Ramos (cell line): ENCODE measurements around the gene DHPS.
"Not testable (repeated sequence)": the region's sequence is repeated elsewhere in the genome, so short reads cannot be mapped to it uniquely, and the experiment has no call there.

Experiments used
- in situ Hi-C: fragments of 300-500 bp; cut with MboI; formaldehyde crosslinking; loops from one replicate; pipeline ENCODE4 v1.14.3; 2022; ENCODE audit warnings: low sequenced_read_pairs; ENCODE audit not compliant: unreplicated experiment

Gene DHPS

DNA sequence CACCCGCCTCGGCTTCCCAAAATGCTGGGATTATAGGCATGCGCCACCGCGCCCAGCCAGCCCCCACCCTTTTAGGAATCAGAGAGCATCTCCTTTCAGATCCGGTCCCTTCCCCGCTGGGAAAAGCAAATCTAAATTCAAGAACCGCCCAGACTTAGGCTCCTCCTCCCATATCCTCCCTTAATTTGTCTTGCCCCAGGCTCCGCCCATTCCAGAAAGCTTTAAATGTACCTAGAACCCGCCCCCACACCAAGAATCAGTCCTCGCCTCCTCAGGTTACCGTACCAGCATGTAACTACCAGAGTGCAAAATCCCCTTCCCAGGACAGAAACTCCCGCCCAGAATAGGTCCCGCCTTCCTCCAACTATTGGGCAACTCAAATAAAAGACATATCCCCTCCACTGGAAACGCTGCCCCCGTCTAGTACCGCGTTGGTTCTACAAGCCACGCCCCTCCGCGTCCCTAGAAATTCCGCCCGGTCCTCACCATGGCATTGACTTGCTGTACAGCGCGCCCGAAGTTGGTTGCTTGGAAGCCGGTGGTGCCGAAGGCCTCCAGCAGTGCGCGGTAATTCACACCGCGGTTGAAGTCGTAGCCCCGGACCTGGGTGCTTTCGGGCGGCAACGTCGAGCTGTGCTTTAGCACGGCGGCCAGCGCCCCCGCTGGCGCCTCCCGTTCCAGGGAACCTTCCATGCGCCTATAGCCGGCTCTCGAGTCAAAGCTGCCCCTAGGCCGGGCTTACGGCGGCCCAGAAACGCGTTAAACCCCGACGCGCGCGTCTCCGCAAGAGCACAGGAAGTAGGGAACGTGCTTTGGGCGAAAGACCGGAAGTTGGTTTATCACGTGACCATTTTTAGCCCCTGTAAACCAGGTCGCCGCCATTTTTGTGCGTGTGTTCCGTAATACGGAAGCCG, at the start of gene DHPS:
Gene DHPS (minus strand): TSS at position 807 of the 914 bp plus-strand sequence. CDS start 114 bp downstream, at position 693.
- in situ Hi-C loops, result no loop called here

DNA sequence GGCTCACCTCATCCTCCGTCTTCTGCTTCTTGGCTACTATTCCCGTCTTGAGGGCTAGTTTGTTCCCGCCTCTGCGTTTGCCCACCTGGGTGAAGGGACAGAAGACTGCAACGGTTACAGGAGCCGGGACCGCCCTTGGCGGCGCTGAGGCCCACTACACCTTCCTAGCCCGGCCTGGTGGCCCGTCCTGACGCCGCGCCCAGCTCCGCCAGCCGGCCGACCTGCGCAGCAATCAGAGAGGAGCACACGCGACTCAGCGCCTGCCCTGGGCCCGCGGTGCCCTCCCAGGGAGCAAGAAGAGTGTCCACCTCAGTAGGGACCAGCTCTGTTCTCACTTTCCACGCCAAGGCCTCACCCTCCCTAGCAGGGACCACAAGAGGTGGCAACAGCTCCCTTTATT, 49.7 kb upstream of the DHPS start:
- in situ Hi-C loops, result no loop called here

DNA sequence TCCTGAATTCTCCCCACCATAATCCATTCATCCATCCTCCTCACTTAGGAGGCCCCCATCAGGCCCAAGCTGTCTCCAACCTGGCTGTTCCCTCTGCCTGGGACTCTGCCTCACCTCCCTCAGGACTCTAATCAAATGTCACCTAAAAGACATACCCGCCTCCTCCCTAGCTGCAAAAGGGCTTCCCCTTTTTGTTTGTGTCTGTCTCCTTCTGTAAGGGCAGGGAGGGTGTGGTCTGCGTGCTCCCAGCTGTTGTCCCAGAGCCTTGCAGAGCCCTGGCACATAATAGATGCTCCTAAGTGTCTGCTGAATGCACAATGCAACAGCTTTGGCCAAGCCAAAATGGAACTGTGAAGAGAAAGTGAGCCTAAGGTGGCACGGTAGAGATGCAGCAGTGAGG, 48.4 kb upstream of the DHPS start:
- in situ Hi-C loops, result no loop called here

DNA sequence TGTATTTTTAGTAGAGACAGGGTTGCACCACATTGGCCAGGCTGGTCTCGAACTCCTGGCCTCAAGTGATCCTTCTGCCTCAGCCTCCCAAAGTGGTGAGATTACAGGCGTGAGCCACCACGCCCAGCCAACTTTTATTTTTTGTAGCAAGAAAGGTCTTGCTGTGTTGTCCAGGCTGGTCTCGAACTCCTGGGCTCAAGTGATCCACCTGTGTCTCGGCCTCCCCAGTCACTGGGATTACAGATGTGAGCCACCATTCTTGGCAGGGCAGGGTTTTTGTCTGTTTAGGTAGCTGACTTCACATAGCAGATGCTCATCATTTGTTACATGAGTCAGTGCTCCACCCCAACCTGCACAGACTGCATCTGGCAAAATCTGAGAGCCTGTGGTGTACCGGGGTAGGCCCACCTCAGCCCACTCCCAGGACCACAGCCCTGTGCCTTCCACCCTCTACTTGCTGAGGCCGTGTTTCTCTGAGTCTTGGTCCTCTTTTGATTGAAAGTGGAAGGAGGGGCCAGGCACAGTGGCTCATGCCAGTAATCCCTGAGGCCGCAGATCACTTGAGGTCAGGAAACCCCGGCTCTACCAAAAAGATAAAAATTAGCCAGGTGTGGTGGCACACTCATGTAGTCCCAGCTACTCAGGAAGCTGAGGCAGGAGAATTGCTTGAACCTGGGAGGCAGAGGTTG, 46.2 kb upstream of the DHPS start:
- in situ Hi-C loops, result no loop called here

DNA sequence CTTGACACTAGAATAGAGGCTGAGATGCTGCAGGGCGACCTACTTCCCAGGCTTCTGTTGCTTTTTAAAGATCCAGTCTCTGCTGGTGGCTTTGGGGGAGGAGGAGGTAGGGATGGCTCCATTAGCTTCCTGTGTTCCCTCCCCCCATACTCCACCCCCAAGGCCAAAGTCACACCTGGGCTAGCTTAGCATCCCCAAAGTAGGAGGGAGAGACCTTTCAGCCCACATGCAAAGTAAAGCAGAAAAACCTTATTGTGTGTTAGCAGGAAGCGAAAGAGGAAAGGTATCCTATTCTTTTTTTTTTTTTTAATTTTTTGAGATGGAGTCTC, 45.3 kb upstream of the DHPS start:
- in situ Hi-C loops, result no loop called here

DNA sequence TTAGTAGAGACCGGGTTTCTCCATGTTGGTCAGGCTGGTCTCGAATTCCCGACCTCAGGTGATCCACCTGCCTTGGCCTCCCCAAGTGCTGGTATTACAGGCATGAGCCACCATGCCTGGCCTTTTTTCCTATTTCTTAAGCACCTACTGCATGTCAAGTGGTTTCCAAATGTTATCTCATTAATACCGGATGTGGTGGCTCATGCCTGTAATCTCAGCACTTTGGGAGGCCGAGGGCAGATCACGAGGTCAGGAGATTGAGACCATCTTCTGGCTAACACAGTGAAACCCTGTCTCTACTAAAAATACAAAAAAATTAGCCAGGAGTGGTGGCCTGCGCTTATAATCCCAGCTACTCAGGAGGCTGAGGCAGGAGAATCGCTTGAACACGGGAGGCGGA, 43.9 kb upstream of the DHPS start:
- in situ Hi-C loops, result not testable (repeated sequence)

DNA sequence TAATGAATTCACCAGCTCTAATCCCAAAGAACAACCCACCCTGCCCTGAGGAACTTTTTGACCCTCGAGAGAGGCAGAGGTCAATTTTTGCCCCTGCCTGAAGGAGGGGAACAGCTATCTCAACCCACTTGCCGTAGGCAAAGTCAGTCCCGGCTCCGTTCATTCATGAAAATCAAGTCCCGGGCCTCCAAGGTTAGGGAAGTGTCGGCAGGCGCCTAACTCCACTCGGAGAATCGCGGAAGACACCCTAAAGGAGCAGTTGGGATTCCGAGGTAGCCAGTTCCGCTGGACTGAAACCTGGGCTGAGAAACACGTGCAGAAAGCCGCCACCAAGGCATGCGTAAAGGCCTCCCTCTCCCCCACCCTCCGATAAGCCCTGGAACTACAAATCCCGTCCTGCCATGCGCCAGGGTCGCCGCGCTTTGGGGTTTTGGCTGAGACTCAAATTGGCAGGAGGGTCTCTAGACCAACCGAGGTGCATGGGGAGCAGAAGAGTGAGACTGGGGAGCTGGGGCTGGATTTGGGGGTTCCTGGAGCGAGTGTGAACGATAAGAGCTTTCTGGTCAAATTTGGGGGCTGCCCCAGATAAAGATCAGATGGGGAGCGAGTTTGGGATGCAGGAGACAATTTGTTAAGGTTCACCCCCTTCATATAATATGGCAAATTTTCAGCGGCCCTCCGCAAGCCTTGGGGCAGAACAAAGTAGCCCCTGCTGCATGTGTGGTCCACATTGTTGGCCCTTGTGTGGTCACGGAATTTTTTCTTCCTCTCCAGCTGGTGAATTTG, 42.2 kb upstream of the DHPS start, which contains the start of gene TNPO2:
Gene TNPO2 (minus strand): TSS at position 292 of the 786 bp plus-strand sequence. CDS start 2,955 bp downstream, outside the sequence.
- in situ Hi-C loops, result no loop called here

DNA sequence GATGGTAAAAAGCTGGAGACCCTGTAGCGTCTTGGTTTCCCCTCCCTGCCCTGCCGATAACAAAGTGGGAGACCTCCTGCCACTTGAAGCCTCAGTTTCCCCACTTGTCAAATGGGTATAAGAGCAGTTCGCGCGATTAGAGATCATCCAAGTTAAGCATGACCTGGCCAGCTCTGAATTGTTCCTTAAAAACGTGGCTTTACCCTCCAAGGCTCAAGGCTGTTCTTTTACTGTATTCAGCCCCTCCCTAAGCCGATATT, 41.6 kb upstream of the DHPS start:
- in situ Hi-C loops, result no loop called here

DNA sequence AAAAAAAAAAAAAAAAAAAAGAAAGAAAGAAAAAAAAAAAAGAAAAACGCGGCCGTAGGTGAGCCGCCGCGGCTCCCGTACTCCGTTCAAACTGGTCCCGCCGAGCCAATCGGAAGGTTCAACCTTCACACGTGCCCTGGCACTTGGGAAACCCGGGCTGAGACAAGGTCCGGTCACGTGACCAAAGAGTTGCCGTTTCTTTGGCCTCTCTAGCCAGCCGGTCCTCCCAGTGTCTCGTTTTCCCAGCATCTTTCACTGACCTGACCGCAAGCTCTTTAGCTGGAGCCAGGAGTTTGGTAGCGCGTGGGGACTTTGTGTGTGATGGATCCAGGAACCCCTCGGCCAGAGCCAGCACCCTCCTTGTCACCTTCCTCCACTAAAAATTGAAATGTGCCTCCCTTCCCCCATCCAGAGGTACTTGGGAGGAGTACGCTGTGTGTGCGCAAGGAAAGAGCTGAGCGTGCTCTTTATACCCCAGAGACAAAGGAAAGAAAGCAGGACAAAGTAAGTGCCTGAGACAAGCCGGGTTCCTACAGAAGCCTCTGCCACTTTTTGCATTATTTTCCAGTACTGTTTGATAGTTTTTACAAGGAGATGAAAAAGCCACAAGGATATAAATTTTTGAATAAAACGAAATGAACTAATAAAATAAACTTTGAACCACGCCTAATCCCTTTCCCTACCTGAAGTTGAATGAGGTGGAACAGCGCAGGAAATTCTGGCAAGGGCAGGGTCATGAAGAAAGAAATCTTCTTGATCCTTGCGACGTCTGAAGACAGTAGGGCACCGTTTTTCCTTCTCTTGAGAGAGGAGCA, 41.1 kb upstream of the DHPS start:
- in situ Hi-C loops, result no loop called here

DNA sequence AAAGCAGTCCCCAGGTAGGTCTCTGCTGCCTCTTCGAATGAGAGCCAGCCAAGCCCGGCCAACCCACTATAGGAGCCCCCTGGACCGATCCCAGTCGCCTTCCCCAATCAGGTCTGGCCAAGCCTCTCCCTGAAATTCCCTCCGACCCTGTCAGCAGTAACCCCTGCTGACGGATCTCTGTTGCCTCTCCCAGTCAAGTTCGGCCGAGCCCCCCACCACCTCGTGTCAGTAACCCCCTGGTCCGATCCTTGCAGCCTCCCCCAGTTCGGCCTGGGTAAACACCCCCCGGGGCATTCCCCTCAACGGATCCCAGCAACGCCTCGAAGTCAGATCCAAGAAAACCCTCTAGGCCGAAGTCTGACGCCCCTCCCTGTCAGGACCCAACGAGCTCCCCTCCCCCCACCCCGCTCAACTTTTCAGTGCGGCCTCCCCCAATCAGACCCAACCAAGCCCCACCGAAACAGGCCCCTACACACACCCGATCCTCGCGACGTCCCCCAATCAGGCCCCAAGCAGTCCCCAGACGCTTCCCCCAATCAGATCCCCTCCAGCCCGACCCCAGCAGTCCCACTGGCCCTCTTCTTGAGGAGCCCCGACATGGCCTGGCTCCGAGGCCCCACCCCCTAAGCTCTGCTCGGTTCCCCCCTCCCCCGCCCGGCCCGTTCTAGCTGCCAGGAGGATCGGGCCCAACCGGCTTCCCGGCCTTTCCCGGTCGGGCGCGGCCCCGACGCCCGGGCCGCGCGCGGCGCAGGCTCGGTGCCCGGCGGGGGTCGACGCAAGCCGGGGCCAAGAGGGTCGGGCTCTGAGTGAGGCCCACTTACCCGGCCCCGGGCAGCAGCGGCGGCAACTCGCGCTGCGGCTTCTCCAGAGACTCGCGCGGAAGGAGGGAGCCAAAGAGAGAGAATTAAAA, 40.2 kb upstream of the DHPS start:
- in situ Hi-C loops, result no loop called here

DNA sequence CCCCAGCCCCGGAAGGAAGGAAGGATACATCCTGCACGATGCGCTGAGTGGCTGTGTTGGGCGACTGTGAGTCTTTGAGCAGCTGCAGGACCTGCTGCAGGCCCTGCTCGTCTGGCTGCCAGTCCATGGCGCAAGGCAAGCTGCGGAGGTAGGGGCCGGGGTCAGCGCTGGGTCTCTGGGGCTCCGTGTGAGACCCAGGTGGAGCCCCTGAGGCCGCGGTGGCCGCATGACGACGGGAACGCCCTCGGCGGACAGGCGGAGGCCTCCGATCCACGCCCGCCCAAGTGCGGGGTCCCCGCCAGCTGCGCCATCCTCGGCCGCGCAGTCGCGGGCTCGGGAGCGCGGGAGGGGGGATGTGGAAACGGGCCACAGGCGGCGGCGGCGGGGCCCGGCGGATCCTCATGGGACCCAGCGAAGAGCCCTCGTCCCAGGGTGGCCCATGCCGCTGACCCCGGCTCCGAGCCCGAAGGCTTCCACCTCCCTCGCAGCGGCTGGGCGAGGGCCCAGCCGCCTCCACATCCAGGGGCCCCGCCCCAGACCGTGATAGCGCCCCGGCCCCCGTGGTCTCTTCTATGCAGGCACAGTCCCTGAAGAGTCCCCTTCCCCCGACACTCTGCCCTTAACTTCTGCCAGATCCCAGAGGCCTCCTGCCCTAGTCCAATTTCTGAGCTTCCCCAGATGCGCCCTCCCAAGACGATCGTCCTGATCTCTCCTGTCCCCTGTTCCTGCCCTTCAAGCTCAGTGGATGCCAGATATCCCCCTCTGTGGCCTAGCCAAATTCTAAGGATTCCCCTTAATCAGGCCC, 39.4 kb upstream of the DHPS start:
- in situ Hi-C loops, result no loop called here

DNA sequence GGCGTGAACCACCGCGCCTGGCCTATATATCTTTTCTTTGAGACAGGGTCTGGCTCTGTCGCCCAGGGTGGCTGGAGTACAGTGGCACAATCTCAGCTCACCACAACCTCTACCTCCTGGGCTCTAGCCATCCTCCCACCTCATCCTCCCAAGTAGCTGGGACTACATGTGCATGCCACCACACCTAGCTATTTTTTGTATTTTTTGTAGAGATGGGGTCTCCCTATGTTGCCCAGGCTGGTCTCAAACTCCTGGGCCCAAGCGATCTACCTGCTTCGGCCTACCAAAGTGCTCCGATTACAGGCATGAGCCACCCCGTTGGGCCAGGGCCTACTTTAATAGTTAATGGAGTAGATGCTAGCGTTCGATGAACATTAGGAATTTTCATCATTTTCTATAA, 38.6 kb upstream of the DHPS start:
- in situ Hi-C loops, result no loop called here

DNA sequence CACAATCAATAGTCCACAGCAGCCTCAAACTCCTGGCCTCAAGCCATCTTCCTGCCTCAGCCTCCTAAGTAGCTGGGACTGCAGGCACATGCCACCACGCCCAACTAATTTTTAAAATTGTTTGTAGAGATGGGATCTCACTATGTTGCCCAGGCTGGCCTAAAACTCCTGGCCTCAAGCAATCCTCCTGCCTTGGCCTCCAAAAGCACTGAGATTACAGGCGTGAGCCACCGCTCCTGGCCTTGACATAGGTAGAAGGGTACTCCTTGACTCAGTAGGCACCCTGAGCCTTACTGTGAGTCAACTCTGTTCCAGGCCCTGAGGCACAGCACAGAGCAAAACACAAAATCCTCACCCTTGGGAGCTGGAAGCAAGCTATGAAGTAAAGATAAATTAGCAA, 34.2 kb upstream of the DHPS start:
- in situ Hi-C loops, result no loop called here

DNA sequence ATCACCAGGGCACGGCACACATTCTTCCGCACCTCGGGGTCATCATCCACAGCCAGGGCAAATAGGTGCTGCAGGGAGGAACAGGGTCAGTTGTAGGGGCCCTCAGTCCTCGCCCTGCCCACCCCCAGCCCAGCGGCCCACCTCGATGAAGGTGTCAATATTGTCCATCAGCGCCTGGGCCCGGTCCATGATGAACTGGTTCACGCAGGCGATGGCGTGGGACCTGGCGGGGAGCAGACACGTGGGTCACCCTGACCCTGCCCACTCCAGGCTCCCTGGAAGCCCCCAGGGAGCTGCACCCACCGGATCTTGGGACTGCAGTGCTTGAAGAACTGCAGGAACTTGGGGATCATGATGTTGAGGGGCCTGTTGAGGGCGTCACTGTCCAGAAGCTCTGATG, 33.4 kb upstream of the DHPS start:
- in situ Hi-C loops, result no loop called here

DNA sequence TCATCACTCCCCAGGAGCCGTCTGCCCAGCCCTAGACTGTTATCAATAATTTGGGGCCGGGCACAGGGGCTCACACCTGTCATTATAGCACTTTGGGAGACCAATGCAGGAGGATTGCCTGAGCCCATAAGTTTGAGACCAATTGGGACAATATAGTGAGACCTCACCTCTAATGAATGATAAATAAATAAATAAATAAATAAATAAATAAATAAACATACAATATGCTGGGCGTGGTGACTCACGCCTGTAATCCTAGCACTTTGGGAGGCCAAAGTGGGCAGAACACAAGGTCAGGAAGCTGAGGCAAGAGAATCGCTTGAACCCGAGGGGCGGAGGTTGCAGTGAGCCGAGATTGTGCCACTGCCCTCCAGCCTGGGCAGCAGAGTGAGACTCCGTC, 31.6 kb upstream of the DHPS start:
- in situ Hi-C loops, result not testable (repeated sequence)

DNA sequence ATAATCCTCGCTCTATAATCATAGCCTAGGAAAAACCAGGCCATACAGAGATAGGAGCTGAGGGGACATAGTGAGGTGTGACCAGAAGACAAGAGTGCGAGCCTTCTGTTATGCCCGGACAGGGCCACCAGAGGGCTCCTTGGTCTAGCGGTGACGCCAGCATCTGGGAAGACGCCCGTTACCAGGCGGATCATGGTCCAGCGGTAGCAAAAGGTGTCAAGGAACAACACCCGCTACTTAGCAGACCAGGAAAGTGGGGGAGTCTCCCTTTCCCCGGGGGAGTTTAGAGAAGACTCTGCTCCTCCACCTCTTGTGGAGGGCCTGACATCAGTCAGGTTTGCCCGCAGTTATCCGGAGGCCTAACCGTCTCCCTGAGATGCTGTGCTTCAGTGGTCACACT, 30.4 kb upstream of the DHPS start:
- in situ Hi-C loops, result not testable (repeated sequence)

DNA sequence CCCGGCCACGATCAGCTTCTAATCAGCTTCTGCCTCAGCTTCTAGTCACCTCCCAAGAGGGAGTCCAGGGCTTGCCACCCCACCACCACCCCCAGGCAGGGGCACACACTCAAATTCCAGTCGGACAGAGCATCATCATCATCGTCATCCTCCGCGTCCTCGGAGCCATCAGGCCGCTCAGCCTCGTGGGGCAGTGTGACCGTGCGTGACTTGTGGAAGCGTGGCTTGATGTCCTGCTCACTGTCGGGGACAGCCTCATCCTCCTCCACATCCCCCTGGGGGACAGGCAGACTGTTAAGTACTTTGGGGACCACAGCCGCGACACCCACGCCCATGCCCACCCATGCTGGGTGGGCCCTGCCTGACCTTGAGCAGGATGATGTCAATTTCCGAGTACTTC, 29.5 kb upstream of the DHPS start:
- in situ Hi-C loops, result no loop called here

DNA sequence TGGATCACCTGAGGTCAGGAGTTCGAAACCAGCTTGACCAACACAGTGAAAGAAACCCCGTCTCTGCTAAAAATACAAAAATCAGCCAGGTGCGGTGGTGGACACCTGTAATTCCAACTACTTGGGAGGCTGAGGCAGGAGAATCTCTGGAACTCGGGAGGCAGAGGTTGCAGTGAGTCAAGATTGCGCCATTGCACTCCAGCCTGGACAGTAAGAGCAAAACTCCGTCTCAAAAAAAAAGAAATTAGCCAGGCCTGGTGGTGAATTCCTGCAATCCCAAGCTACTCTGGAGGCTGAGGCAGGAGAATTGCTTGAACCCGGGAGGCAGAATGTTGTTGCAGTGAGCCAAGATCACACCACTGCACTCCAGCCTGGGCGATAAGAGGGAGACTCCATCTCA, 27.0 kb upstream of the DHPS start:
- in situ Hi-C loops, result no loop called here

DNA sequence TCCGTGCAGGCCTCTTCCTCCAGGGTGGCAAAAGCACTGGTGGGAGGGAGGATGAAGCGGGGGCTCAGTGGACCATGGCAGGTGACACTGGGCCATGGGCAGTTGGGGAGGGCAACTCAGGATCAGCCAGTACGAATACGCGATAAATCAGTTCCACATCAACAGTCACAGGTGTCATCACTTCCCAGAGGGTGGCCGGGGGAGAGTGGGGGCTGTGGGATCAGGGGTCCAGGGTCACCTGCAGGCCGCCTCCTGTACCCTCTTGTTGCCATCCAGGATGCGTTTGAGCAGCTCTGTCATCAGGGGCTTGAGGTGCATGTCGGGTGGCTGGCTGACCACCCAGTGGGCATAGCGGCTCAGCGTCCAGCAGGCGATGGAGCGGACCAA, 24.6 kb upstream of the DHPS start:
- in situ Hi-C loops, result no loop called here
